ENCODE measurements around the gene TRMT112.

GRCh38 chr11:64358536-64358906 is 41.2 kb upstream of the TRMT112 start:
- TF ChIP-seq CTCF (conservative IDR thresholded peaks at IDR 0.05 in 1 of 2, IDR thresholded peaks at IDR 0.05 in 1 of 2; ENCODE audit: extremely low read depth in 1 of 2, insufficient read depth in 1 of 2, low read depth in 1 of 2, low read length in 2 of 2) (no peak), EZH2 (IDR thresholded peaks at IDR 0.05; ENCODE audit: borderline replicate concordance, low read length) (no peak)
